GM19025 (cell line): ENCODE measurements around the gene CREBBP.
A peak's percentile ranks its signal among the peaks of the same experiment; 100 is the strongest.
"Not testable (repeated sequence)": the region's sequence is repeated elsewhere in the genome, so short reads cannot be mapped to it uniquely, and the experiment has no call there.

Experiments used
- ATAC-seq: cut with Tn5 transposase; IDR thresholded peaks from one replicate; pipeline ENCODE4 v1.9.1; 2021; ENCODE audit warnings: mild to moderate bottlenecking, low read depth, moderate library complexity; ENCODE audit not compliant: unreplicated experiment

The CREBBP gene

GRCh38 chr16:3880623-3881498 lies at the start of gene CREBBP:
Gene CREBBP (minus strand): TSS chr16:3880713. CDS start chr16:3879916, 797 bp downstream.
- ATAC-seq, result peak; percentile 78

- not testable (repeated sequence) for ATAC-seq
Observed at GRCh38 chr16:3927147-3927546, 46.6 kb upstream of the CREBBP start.

- ATAC-seq, result no peak
Observed at GRCh38 chr16:3924763-3925162, 44.2 kb upstream of the CREBBP start.

- no peak for ATAC-seq
Observed at GRCh38 chr16:3922241-3922640, 41.7 kb upstream of the CREBBP start.

GRCh38 chr16:3920206-3920605 lies 39.7 kb upstream of the CREBBP start:
- ATAC-seq, result no peak

GRCh38 chr16:3919413-3919812 lies 38.9 kb upstream of the CREBBP start:
- no peak for ATAC-seq

GRCh38 chr16:3915426-3916260 lies 35.1 kb upstream of the CREBBP start:
- ATAC-seq, result no peak

- no peak for ATAC-seq
Observed at GRCh38 chr16:3912897-3913296, 32.4 kb upstream of the CREBBP start.

GRCh38 chr16:3912373-3912772 lies 31.9 kb upstream of the CREBBP start:
- no peak for ATAC-seq

GRCh38 chr16:3911741-3912140 lies 31.2 kb upstream of the CREBBP start:
- not testable (repeated sequence) for ATAC-seq

- ATAC-seq, result no peak
Observed at GRCh38 chr16:3909791-3910583, 29.5 kb upstream of the CREBBP start.

GRCh38 chr16:3908951-3909437 lies 28.5 kb upstream of the CREBBP start:
- ATAC-seq, result no peak

- ATAC-seq, result no peak
Observed at GRCh38 chr16:3907586-3907985, 27.1 kb upstream of the CREBBP start.

GRCh38 chr16:3906363-3906762 lies 25.9 kb upstream of the CREBBP start:
- no peak for ATAC-seq

GRCh38 chr16:3904875-3905274 lies 24.4 kb upstream of the CREBBP start:
- no peak for ATAC-seq

GRCh38 chr16:3890091-3890490 lies 9.6 kb upstream of the CREBBP start:
- no peak for ATAC-seq

GRCh38 chr16:3889059-3889458 lies 8.5 kb upstream of the CREBBP start:
- ATAC-seq, result no peak

- not testable (repeated sequence) for ATAC-seq
Observed at GRCh38 chr16:3885999-3886398, 5.5 kb upstream of the CREBBP start.

- no peak for ATAC-seq
Observed at GRCh38 chr16:3884398-3884797, 3.9 kb upstream of the CREBBP start.

GRCh38 chr16:3882531-3882930 lies 2.0 kb upstream of the CREBBP start:
- ATAC-seq, result no peak
